B cell (primary cell): ENCODE measurements around the gene MRPS24. TPM values are rescaled to one million over a fixed set of nuclear protein-coding genes. Genes with fewer than 3 reads are reported as not detected.

Experiments
- ATAC-seq: fragments of 200-7000 bp; cut with Tn5 transposase; one replicate; pipeline ENCODE4 v1.10.0; 2021; ENCODE audit warnings: low read depth, mild to moderate bottlenecking, moderate number of reproducible peaks, moderate library complexity
- CTCF ChIA-PET: fragments of 350-600 bp; sonication (Branson Sonifier 250); formaldehyde crosslinking; loops from one replicate; lab custom pipeline; 2021; ENCODE audit warnings: antibody characterized with exemption, inconsistent platforms; lab: Charles Lee
- POLR2A ChIA-PET: fragments of 350-600 bp; sonication (Branson Sonifier 250); formaldehyde crosslinking; loops from one replicate; lab custom pipeline; 2021; ENCODE audit warnings: antibody characterized with exemption; lab: Charles Lee
- DNase-seq: peaks from one replicate; pipeline ENCODE4 v3.0.0; 2013
- H2AFZ ChIP-seq: 2 replicates; pipeline ENCODE4 v1.6.1; 2012; ENCODE audit warnings: mild to moderate bottlenecking, low read depth, low read length; ENCODE audit not compliant: insufficient read depth, poor library complexity, severe bottlenecking
- H3K27ac ChIP-seq, 2 donors: 1 replicate in 1 of 2; 2 replicates in 1 of 2; pipeline ENCODE4 v1.5.1; 2012 to 2013; ENCODE audit warnings: low read length in 2 of 2, mild to moderate bottlenecking in 2 of 2, moderate library complexity in 1 of 2
- H3K27me3 ChIP-seq, 4 experiments: fragments of 200-600 bp in 1 of 4; sonication (generic) in 1 of 4; replicated peaks in 1 of 4; 1 replicate in 2 of 4; 2 replicates in 2 of 4; pipeline versions ENCODE4 v1.6.1 to v1.7.0; 2013 to 2016; ENCODE audit warnings: low read length in 3 of 4, mild to moderate bottlenecking in 2 of 4, mixed read lengths in 1 of 4, moderate library complexity in 1 of 4; ENCODE audit not compliant: insufficient read depth in 4 of 4, control insufficient read depth in 3 of 4; ENCODE audit errors: control extremely low read depth in 1 of 4
- H3K36me3 ChIP-seq, 2 experiments: replicated peaks in 1 of 2; 1 replicate in 1 of 2; 2 replicates in 1 of 2; pipeline versions ENCODE4 v1.6.1 to v1.7.1; 2013; ENCODE audit warnings: low read length in 1 of 2; ENCODE audit not compliant: insufficient read depth in 2 of 2, control insufficient read depth in 1 of 2; ENCODE audit errors: control extremely low read depth in 1 of 2, extremely low read depth in 1 of 2
- H3K4me1 ChIP-seq, 2 donors: fragments of 200-600 bp in 1 of 2; sonication (generic) in 1 of 2; 1 replicate in 1 of 2; 2 replicates in 1 of 2; pipeline versions ENCODE4 v1.5.1 to v1.6.1; 2013 to 2017; ENCODE audit warnings: low read length in 2 of 2; ENCODE audit not compliant: control insufficient read depth in 2 of 2, insufficient read depth in 2 of 2
- H3K4me2 ChIP-seq: replicated peaks from 2 replicates; pipeline ENCODE3; 2012; ENCODE audit warnings: mild to moderate bottlenecking, low read depth, low read length; ENCODE audit not compliant: poor library complexity, severe bottlenecking
- H3K4me3 ChIP-seq, 5 experiments: fragments of 200-600 bp in 1 of 5; sonication (generic) in 1 of 5; 1 replicate in 3 of 5; 2 replicates in 2 of 5; pipeline versions ENCODE4 v1.5.1 to v1.7.0; 2011 to 2016; ENCODE audit warnings: low read length in 4 of 5, mild to moderate bottlenecking in 4 of 5, low read depth in 2 of 5, control low read depth in 1 of 5, moderate library complexity in 1 of 5; ENCODE audit not compliant: insufficient read depth in 1 of 5; ENCODE audit errors: control extremely low read depth in 1 of 5, extremely low read depth in 1 of 5
- H3K79me2 ChIP-seq: fragments of 200-600 bp; sonication (generic); one replicate; pipeline ENCODE4 v1.6.0; 2016; ENCODE audit warnings: low read length; ENCODE audit not compliant: control insufficient read depth, insufficient read depth
- H3K9ac ChIP-seq: fragments of 200-600 bp; sonication (generic); 2 replicates; pipeline ENCODE4 v1.6.1; 2017; ENCODE audit warnings: mild to moderate bottlenecking, low read length, moderate library complexity
- H3K9me3 ChIP-seq, 3 donors: one replicate each; pipeline versions ENCODE4 v1.6.1 to v1.7.1; 2013; ENCODE audit warnings: low read length in 2 of 3; ENCODE audit not compliant: control insufficient read depth in 2 of 3, insufficient read depth in 1 of 3; ENCODE audit errors: control extremely low read depth in 1 of 3
- H4K20me1 ChIP-seq: 2 replicates; pipeline ENCODE4 v1.6.0; 2012; ENCODE audit warnings: mild to moderate bottlenecking, low read length; ENCODE audit not compliant: insufficient read depth, control insufficient read depth, poor library complexity, severe bottlenecking
- H3K27ac Mint-ChIP-seq: one replicate; pipeline ENCODE4 v1.8.0; 2021; ENCODE audit warnings: mixed read lengths
- H3K27me3 Mint-ChIP-seq: one replicate; pipeline ENCODE4 v1.8.0; 2021; ENCODE audit warnings: mixed read lengths
- H3K4me1 Mint-ChIP-seq: one replicate; pipeline ENCODE4 v1.8.0; 2021; ENCODE audit warnings: mixed read lengths
- H3K4me3 Mint-ChIP-seq: one replicate; pipeline ENCODE4 v1.8.0; 2021; ENCODE audit warnings: mixed read lengths
- H3K9me3 Mint-ChIP-seq: one replicate; pipeline ENCODE4 v1.8.0; 2022; ENCODE audit warnings: mixed read lengths; ENCODE audit not compliant: insufficient read depth
- EZH2 ChIP-seq: IDR thresholded peaks from 2 replicates; pipeline ENCODE4 v1.6.1; 2012; ENCODE audit warnings: borderline replicate concordance, low read depth, mild to moderate bottlenecking, moderate library complexity, low read length; ENCODE audit not compliant: insufficient read depth, poor library complexity, severe bottlenecking
- WGBS: methylation state at CpG from one replicate; pipeline ENCODE4 v1.1.5; 2013; ENCODE audit warnings: missing lambda C conversion rate; ENCODE audit not compliant: insufficient coverage; 5-methylcytosine and 5-hydroxymethylcytosine counted together
- intact Hi-C: fragments of 100-400 bp; cut with micrococcal nuclease; formaldehyde crosslinking; loops from one replicate; pipeline ENCODE4 v1.10.0; 2022
- polyA plus RNA-seq: library from polyadenylated mRNA; depleted of rRNA; stranded (reverse); fragments of >200 nt; gene quantifications from 2 replicates; pipeline ENCODE4 v1.2.3, GENCODE V29; 2012
- total RNA-seq, 2 donors: library from RNA; stranded (reverse); fragments of 120-200 nt in 1 of 2; gene quantifications; 1 replicate in 1 of 2; 2 replicates in 1 of 2; pipeline versions ENCODE4 v1.2.3 to v1.2.4, GENCODE V29; 2013 to 2022
- TF ChIP-seq, protein P1 (sequence below): fragments of 200-600 bp; IDR thresholded peaks from one replicate; pipeline ENCODE4 v1.8.0; 2022; ENCODE audit warnings: antibody characterized with exemption, mild to moderate bottlenecking

The MRPS24 gene
- total and polyA plus RNA-seq, 2 donors (not counting 1 experiment from before 2014, with no cell fraction given): 54.1 to 102 TPM

DNA sequence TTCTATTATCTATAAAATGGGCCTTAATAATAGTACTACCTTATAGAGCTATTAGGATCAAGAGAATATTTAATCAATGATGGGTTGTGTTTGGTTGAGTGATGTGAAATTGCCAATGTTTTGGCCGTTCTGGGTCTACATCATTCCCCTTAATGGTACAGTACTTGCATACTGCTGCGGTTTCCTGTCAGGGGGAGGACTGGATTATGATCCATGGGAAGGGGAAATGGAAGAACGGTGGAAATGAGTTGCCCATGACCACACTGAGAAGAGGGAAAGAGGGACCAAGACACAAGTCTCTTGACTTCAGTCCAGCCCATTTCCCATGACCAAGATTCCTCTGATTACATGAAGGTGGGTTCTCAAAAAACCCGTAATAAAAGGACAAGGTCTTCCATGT, 999 bp upstream of the MRPS24 start:
- intact Hi-C loops: no loop called here
- H3K4me1 ChIP-seq: peaks cover 15 to 19% of the 10 kb centered on the region in 2 donors
- no peak overlapping the region for H3K27ac ChIP-seq
- H3K9me3 ChIP-seq: peaks cover 0 to 3% (median 0%) of the 10 kb centered on the region in 3 donors
- peaks cover 0 to 14% of the 10 kb centered on the region in 2 experiments for H3K36me3 ChIP-seq
- no peak overlapping the region for H2AFZ ChIP-seq
- Mint-ChIP-seq H3K27me3 (no peaks in the 10 kb centered on the region), H3K27ac (no peak overlapping the region), H3K9me3 (no peaks in the 10 kb centered on the region), H3K4me1 (peaks cover 25% of the 10 kb centered on the region), H3K4me3 (peak overlapping the region; percentile 73)
- ChIA-PET POLR2A (no interaction called here), CTCF (interaction anchor here (1.3 kb wide), 1 partner anchor 32 kb away, joined by 3 read pairs; no protein-coding TSS in a partner anchor)
- DNase-seq: no peak
- TF ChIP-seq, protein P1, sequence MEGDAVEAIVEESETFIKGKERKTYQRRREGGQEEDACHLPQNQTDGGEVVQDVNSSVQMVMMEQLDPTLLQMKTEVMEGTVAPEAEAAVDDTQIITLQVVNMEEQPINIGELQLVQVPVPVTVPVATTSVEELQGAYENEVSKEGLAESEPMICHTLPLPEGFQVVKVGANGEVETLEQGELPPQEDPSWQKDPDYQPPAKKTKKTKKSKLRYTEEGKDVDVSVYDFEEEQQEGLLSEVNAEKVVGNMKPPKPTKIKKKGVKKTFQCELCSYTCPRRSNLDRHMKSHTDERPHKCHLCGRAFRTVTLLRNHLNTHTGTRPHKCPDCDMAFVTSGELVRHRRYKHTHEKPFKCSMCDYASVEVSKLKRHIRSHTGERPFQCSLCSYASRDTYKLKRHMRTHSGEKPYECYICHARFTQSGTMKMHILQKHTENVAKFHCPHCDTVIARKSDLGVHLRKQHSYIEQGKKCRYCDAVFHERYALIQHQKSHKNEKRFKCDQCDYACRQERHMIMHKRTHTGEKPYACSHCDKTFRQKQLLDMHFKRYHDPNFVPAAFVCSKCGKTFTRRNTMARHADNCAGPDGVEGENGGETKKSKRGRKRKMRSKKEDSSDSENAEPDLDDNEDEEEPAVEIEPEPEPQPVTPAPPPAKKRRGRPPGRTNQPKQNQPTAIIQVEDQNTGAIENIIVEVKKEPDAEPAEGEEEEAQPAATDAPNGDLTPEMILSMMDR: no peak
- TF ChIP-seq EZH2: no peak
- no peaks in the 10 kb centered on the region for H4K20me1 ChIP-seq
- H3K9ac ChIP-seq: no peak overlapping the region
- peak overlapping the region; percentile 94 for H3K4me2 ChIP-seq
- H3K79me2 ChIP-seq: no peaks in the 10 kb centered on the region
- no peak for ATAC-seq
- 100% methylated on average over 1 of the region's 4 CpGs for WGBS
- no peaks in the 10 kb centered on the region for H3K27me3 ChIP-seq
- peak overlapping the region in 1 of 5 experiments; percentile 91 for H3K4me3 ChIP-seq

GRCh38 chr7:43869867-43870240, 537 bp upstream of the MRPS24 start:
- Histone ChIP-seq H3K4me3 (peak overlapping the region; percentile 17 to 91 (median 70)), H3K4me2 (peak overlapping the region; percentile 94), H3K27ac (peak overlapping the region; percentile 46 to 63), H3K4me1 (peaks cover 15 to 19% of the 10 kb centered on the region in 2 donors), H3K27me3 (no peaks in the 10 kb centered on the region), H2AFZ (peak overlapping the region; percentile 97), H3K9ac (peak overlapping the region; percentile 79), H4K20me1 (no peaks in the 10 kb centered on the region), H3K9me3 (peaks cover 0 to 3% (median 0%) of the 10 kb centered on the region in 3 donors), H3K79me2 (no peaks in the 10 kb centered on the region), H3K36me3 (peaks cover 0 to 17% of the 10 kb centered on the region in 2 experiments)
- ChIA-PET POLR2A (interaction anchor here (0.6 to 1.3 kb wide), 5 partner anchors 35 to 1112 kb away, joined by 3 to 6 read pairs (median 3); partner anchors contain the start of genes STK17A and UBE2D4), CTCF (interaction anchor here (1.3 kb wide), 1 partner anchor 32 kb away, joined by 3 read pairs; no protein-coding TSS in a partner anchor)
- 27% methylated on average over 9 of the region's 13 CpGs for WGBS
- DNase-seq: no peak
- peak overlapping the region; percentile 84 for H3K27ac Mint-ChIP-seq
- H3K27me3 Mint-ChIP-seq: no peaks in the 10 kb centered on the region
- intact Hi-C loops: loop anchor here (1.0 to 5.0 kb wide), 7 partner anchors 31 to 1987 kb away; partner anchors contain the start of genes COA1, MRPL32, NUDCD3 and PSMA2
- H3K4me3 Mint-ChIP-seq: peak overlapping the region; percentile 91
- ATAC-seq: peak; percentile 3
- no peak for TF ChIP-seq EZH2
- H3K9me3 Mint-ChIP-seq: no peaks in the 10 kb centered on the region
- peaks cover 22% of the 10 kb centered on the region for H3K4me1 Mint-ChIP-seq
